ENCODE results near the gene LIPN. TPM values are rescaled to one million over a fixed set of nuclear protein-coding genes. Genes with fewer than 3 reads are reported as not detected.

LIPN gene, protein sequence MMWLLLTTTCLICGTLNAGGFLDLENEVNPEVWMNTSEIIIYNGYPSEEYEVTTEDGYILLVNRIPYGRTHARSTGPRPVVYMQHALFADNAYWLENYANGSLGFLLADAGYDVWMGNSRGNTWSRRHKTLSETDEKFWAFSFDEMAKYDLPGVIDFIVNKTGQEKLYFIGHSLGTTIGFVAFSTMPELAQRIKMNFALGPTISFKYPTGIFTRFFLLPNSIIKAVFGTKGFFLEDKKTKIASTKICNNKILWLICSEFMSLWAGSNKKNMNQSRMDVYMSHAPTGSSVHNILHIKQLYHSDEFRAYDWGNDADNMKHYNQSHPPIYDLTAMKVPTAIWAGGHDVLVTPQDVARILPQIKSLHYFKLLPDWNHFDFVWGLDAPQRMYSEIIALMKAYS
- not detected in 2 replicates for total RNA-seq

DNA sequence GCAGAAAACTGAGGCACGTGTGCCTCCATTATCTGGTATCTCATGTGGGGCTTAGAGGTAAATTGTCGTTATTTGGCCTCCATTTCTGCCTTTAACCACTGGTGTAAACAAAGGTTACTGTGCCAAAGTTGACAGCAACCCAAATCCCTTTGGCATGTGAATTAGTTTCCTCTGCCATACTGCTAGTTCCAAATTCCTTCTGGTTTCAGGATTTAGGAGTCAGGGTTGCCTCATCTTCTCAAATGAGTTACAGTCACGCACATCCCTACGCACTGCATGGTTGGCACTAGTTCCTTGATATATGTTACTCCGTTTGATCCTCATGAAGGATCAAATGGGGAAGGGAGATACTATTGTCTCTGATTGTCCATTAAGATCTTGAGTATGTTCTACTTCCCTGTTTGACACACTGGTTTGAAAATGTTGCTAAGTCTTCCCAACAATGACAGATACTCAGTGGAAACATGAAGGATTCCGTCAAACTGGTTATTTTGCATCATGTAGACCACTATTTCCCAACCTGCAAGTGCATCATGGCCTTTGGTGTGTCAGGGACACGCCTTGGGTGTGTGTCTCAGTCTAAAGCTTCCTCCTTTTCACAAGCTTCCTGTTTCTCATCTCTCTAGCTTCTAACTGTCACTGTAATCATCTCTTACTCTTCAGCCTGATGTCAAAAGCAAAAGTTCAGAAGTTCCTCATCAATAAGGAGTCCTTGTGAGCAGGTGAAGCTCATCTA is at the start of gene LIPN:
Gene LIPN, plus strand, starts transcription at position 655 of the 736 bp plus-strand sequence. CDS start 1,386 bp downstream, outside the sequence.

DNA sequence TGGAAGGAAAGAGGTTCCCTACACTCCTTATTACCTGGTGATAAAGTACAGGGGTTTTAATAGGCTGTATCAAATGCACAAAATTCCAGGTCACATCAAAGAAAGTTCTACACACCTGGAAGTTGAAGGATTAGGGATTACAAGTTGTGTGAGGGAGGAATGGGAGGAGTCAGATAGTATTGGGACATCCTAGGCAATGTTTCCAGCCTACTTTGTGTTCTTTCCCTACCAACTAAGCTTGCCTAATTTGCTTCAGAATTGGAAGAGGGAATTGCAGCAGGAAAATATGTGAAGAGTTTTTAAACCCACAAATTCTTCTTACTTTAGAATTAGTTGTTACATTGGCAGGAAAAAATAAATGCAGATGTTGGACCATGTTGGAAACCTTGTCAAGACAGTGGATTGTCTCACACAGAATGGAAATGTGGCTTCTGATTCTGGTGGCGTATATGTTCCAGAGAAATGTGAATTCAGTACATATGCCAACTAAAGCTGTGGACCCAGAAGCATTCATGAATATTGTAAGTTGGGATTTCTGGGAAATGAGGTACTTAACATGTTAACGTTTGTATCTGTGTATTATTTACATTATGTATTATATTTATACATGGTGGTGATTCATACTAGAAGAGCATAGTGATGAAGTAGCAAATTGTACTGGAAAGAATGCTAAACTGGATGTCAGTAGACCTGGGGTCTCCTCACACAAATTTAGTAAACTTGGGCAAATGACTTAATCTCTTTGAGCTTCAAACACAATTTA is 42.9 kb downstream of the LIPN start, which contains the start of gene LIPM:
Gene LIPM, plus strand, starts transcription at position 208 of the 763 bp plus-strand sequence. Its CDS starts 167 bp downstream, at position 375.

Other genes with a start within 250 kb of the LIPN start
- 10.8 and 14.0 TPM in 2 replicates for gene RNLS, start 176.7 kb upstream of the LIPN start, total RNA-seq
- 0.73 TPM in 1 of 2 replicates, not detected in the other for gene LIPJ, start 173.3 kb upstream of the LIPN start, total RNA-seq
- not detected in 2 replicates for gene LIPF, start 95.6 kb upstream of the LIPN start, total RNA-seq
- not detected in 2 replicates for gene LIPK, start 53.8 kb upstream of the LIPN start, total RNA-seq
- not detected in 2 replicates for gene LIPM, start 42.7 kb downstream of the LIPN start, total RNA-seq
- not detected in 2 replicates for gene ANKRD22, start 91.8 kb downstream of the LIPN start, total RNA-seq
- gene STAMBPL1, start 120.2 kb downstream of the LIPN start, total RNA-seq, result 33.4 and 45.9 TPM in 2 replicates
- 37.1 and 72.0 TPM in 2 replicates for gene ACTA2, start 192.8 kb downstream of the LIPN start, total RNA-seq
- 58.3 and 78.6 TPM in 2 replicates for gene FAS, start 230.8 kb downstream of the LIPN start, total RNA-seq